GM21390 (cell line): ENCODE data around the gene PRKAG2.
"Not testable (repeated sequence)": the region's sequence is repeated elsewhere in the genome, so short reads cannot be mapped to it uniquely, and the experiment has no call there.

Source experiments
- ATAC-seq: cut with Tn5 transposase; IDR thresholded peaks from one replicate; pipeline ENCODE4 v1.9.1; 2021; ENCODE audit not compliant: unreplicated experiment

The PRKAG2 gene

GRCh38 chr7:151837285-151838042, 39.5 kb downstream of the PRKAG2 start:
- no peak for ATAC-seq

- ATAC-seq, result no peak
These were observed 40.0 kb downstream of the PRKAG2 start for GRCh38 chr7:151836927-151837205.

GRCh38 chr7:151836191-151836926, 40.6 kb downstream of the PRKAG2 start:
- no peak for ATAC-seq

- no peak for ATAC-seq
These were observed 41.3 kb downstream of the PRKAG2 start for GRCh38 chr7:151835636-151836035.

- ATAC-seq, result no peak
These were observed 42.5 kb downstream of the PRKAG2 start for GRCh38 chr7:151834271-151835035.

GRCh38 chr7:151833691-151834090, 43.2 kb downstream of the PRKAG2 start:
- no peak for ATAC-seq

GRCh38 chr7:151833213-151833651, 43.7 kb downstream of the PRKAG2 start:
- no peak for ATAC-seq

GRCh38 chr7:151832656-151833055, 44.3 kb downstream of the PRKAG2 start:
- no peak for ATAC-seq

GRCh38 chr7:151832138-151832537, 44.8 kb downstream of the PRKAG2 start:
- ATAC-seq, result no peak

- no peak for ATAC-seq
These were observed 45.3 kb downstream of the PRKAG2 start for GRCh38 chr7:151831606-151832005.

GRCh38 chr7:151830121-151830830, 46.6 kb downstream of the PRKAG2 start:
- no peak for ATAC-seq

GRCh38 chr7:151829707-151830106, 47.2 kb downstream of the PRKAG2 start:
- ATAC-seq, result no peak

- ATAC-seq, result no peak
These were observed 49.3 kb downstream of the PRKAG2 start for GRCh38 chr7:151827620-151828019.

GRCh38 chr7:151826316-151826715, 50.6 kb downstream of the PRKAG2 start:
- not testable (repeated sequence) for ATAC-seq

- ATAC-seq, result no peak
These were observed 51.2 kb downstream of the PRKAG2 start for GRCh38 chr7:151825721-151826120.

- ATAC-seq, result no peak
These were observed 52.5 kb downstream of the PRKAG2 start for GRCh38 chr7:151824373-151824933.

- no peak for ATAC-seq
These were observed 53.1 kb downstream of the PRKAG2 start for GRCh38 chr7:151823566-151824372.

GRCh38 chr7:151822541-151823181, 54.3 kb downstream of the PRKAG2 start:
- no peak for ATAC-seq

GRCh38 chr7:151821806-151822540, 54.9 kb downstream of the PRKAG2 start:
- ATAC-seq, result no peak
